Measurements from ENCODE around the gene NAE1.

GRCh38 chr16:66878067-66878466 lies 47.3 kb upstream of the NAE1 start:
- no peak for TF ChIP-seq CTCF (IDR thresholded peaks at IDR 0.05)
- TF ChIP-seq POLR2A (IDR thresholded peaks at IDR 0.05) = no peak

Measured in right lobe of liver (tissue), 4 donors.